Endothelial cell of umbilical vein (primary cell): ENCODE data around the gene SHISA7. TPM values are rescaled to one million over a fixed set of nuclear protein-coding genes. Genes with fewer than 3 reads are reported as not detected.
A peak's percentile ranks its signal among the peaks of the same experiment; 100 is the strongest.

ENCODE experiments used
- BruUV-seq: library from RNA; stranded (reverse); fragments of 400-500 nt; replicated peaks from 2 replicates; lab custom pipeline; 2021; lab: Mats Ljungman, UMichigan
- CTCF ChIA-PET: fragments of 300-600, 350-600 bp; sonication (Branson Sonifier 250); formaldehyde crosslinking; loops from one replicate; lab custom pipeline; 2021; ENCODE audit warnings: antibody characterized with exemption, inconsistent platforms; lab: Charles Lee
- POLR2A ChIA-PET: fragments of 300-600, 350-600 bp; sonication (Branson Sonifier 250); formaldehyde crosslinking; loops from one replicate; lab custom pipeline; 2021; ENCODE audit warnings: antibody characterized with exemption, inconsistent platforms; lab: Charles Lee
- DNase-seq: peaks from one replicate; pipeline ENCODE4 v3.0.0-alpha.2; 2011; ENCODE audit warnings: low read depth, low spot score
- FAIRE-seq: peaks from 2 replicates; lab custom pipeline; 2011; peaks lifted over from hg19 to GRCh38; lab: Jason Lieb, UNC
- H2AFZ ChIP-seq: 2 replicates; pipeline ENCODE4 v1.6.0; 2012; ENCODE audit warnings: low read depth, low read length, control low read depth, inconsistent platforms
- H3K27ac ChIP-seq: 2 replicates; pipeline ENCODE4 v1.5.1; 2011; ENCODE audit warnings: low read depth, mild to moderate bottlenecking, control low read depth, low read length, moderate library complexity; ENCODE audit not compliant: insufficient read depth
- H3K27me3 ChIP-seq, 2 experiments: 2 replicates each; pipeline versions ENCODE4 v1.6.0 to v1.6.1; 2011; ENCODE audit warnings: low read length in 2 of 2, mixed read lengths in 1 of 2; ENCODE audit not compliant: control insufficient read depth in 2 of 2, insufficient read depth in 2 of 2
- H3K36me3 ChIP-seq, 2 experiments: 2 replicates in 1 of 2; 3 replicates in 1 of 2; pipeline ENCODE4 v1.5.1; 2011; ENCODE audit warnings: low read length in 2 of 2, mild to moderate bottlenecking in 1 of 2, moderate library complexity in 1 of 2; ENCODE audit not compliant: control insufficient read depth in 2 of 2, insufficient read depth in 2 of 2; ENCODE audit errors: extremely low read depth in 1 of 2
- H3K4me1 ChIP-seq: 3 replicates; pipeline ENCODE4 v1.5.1; 2011; ENCODE audit warnings: mild to moderate bottlenecking, low read length; ENCODE audit not compliant: control insufficient read depth, insufficient read depth; ENCODE audit errors: extremely low read depth
- H3K4me2 ChIP-seq: 2 replicates; pipeline ENCODE4 v1.6.1; 2011; ENCODE audit warnings: low read length, control low read depth, mixed read lengths; ENCODE audit not compliant: insufficient read depth
- H3K4me3 ChIP-seq, 3 experiments: fragments of 200-600 bp in 1 of 3; sonication (generic), shearing (Covaris generic) in 1 of 3; replicated peaks in 1 of 3; 2 replicates each; pipeline ENCODE4 v1.5.1; 2011 to 2016; ENCODE audit warnings: control low read depth in 3 of 3, low read length in 3 of 3, mild to moderate bottlenecking in 2 of 3, inconsistent platforms in 1 of 3, low read depth in 1 of 3, moderate library complexity in 1 of 3; ENCODE audit not compliant: insufficient read depth in 1 of 3
- H3K79me2 ChIP-seq: 2 replicates; pipeline ENCODE4 v1.6.0; 2012; ENCODE audit warnings: low read length, inconsistent platforms; ENCODE audit not compliant: control insufficient read depth, insufficient read depth
- H3K9ac ChIP-seq: replicated peaks from 2 replicates; pipeline ENCODE3; 2011; ENCODE audit warnings: low read length, control low read depth; ENCODE audit not compliant: insufficient read depth; ENCODE audit errors: extremely low read depth
- H3K9me1 ChIP-seq: replicated peaks from 3 replicates; pipeline ENCODE4 v1.6.0; 2011; ENCODE audit warnings: mild to moderate bottlenecking, low read length; ENCODE audit not compliant: control insufficient read depth, insufficient read depth; ENCODE audit errors: extremely low read depth
- H3K9me3 ChIP-seq: replicated peaks from 2 replicates; pipeline ENCODE4 v1.5.1; 2012; ENCODE audit warnings: low read length, inconsistent platforms; ENCODE audit not compliant: control insufficient read depth, insufficient read depth
- H4K20me1 ChIP-seq: replicated peaks from 2 replicates; pipeline ENCODE3; 2011; ENCODE audit warnings: mild to moderate bottlenecking, low read length; ENCODE audit not compliant: control insufficient read depth, insufficient read depth; ENCODE audit errors: extremely low read depth
- EZH2 ChIP-seq: IDR thresholded peaks from 2 replicates; pipeline ENCODE4 v1.6.1; 2012; ENCODE audit warnings: borderline replicate concordance, low read depth, mild to moderate bottlenecking, moderate library complexity, low read length, inconsistent platforms; ENCODE audit not compliant: severe bottlenecking
- FOS ChIP-seq: IDR thresholded peaks from 2 replicates; pipeline ENCODE4 v1.6.1; 2011; ENCODE audit warnings: mild to moderate bottlenecking, low read length, moderate library complexity, borderline replicate concordance; ENCODE audit not compliant: insufficient read depth
- MAX ChIP-seq: IDR thresholded peaks from 2 replicates; pipeline ENCODE4 v1.6.1; 2011; ENCODE audit not compliant: insufficient read depth, insufficient read length
- POLR2A ChIP-seq: IDR thresholded peaks from 2 replicates; pipeline ENCODE4 v1.6.1; 2012; ENCODE audit warnings: low read depth, mild to moderate bottlenecking, control low read depth, low read length
- POLR2AphosphoS5 ChIP-seq: IDR thresholded peaks from 2 replicates; pipeline ENCODE4 v1.6.1; 2012; ENCODE audit warnings: low read depth, mild to moderate bottlenecking, control low read depth, low read length, moderate library complexity; ENCODE audit not compliant: insufficient read depth
- dilution Hi-C: fragments of 300-500 bp; cut with MboI; formaldehyde crosslinking; loops from one replicate; pipeline ENCODE4 v1.15.0; 2019; ENCODE audit warnings: low sequenced_read_pairs; ENCODE audit not compliant: extremely low pct_ligation_motif_present
- intact Hi-C: fragments of 100-400 bp; cut with micrococcal nuclease; formaldehyde crosslinking; loops from one replicate; pipeline ENCODE4 v1.10.0; 2022
- polyA plus RNA-seq, 4 experiments: library from polyadenylated mRNA; depleted of rRNA in 3 of 4; stranded (reverse) in 3 of 4; unstranded in 1 of 4; fragments of >200 nt; gene quantifications; 2 replicates each; pipeline versions ENCODE4 v1.2.1 to v1.2.3, GENCODE V29; 2011 to 2012; ENCODE audit warnings: missing spikeins in 1 of 4
- total RNA-seq: library from RNA; stranded (reverse); gene quantifications from 2 replicates; pipeline ENCODE4 v1.2.3, GENCODE V29; 2021
- TF ChIP-seq, protein P1 (sequence below), 2 donors: IDR thresholded peaks; 1 replicate in 1 of 2; 2 replicates in 1 of 2; pipeline ENCODE4 v1.5.1; 2011; ENCODE audit warnings: low read length in 2 of 2, mild to moderate bottlenecking in 2 of 2, moderate library complexity in 2 of 2, control low read depth in 1 of 2, inconsistent platforms in 1 of 2, low read depth in 1 of 2; ENCODE audit not compliant: insufficient read depth in 1 of 2; ENCODE audit errors: extremely low read depth in 1 of 2

Gene SHISA7
- total and polyA plus RNA-seq, 2 donors (not counting 3 experiments of a cell fraction or from before 2014, with no cell fraction given) = not detected

DNA sequence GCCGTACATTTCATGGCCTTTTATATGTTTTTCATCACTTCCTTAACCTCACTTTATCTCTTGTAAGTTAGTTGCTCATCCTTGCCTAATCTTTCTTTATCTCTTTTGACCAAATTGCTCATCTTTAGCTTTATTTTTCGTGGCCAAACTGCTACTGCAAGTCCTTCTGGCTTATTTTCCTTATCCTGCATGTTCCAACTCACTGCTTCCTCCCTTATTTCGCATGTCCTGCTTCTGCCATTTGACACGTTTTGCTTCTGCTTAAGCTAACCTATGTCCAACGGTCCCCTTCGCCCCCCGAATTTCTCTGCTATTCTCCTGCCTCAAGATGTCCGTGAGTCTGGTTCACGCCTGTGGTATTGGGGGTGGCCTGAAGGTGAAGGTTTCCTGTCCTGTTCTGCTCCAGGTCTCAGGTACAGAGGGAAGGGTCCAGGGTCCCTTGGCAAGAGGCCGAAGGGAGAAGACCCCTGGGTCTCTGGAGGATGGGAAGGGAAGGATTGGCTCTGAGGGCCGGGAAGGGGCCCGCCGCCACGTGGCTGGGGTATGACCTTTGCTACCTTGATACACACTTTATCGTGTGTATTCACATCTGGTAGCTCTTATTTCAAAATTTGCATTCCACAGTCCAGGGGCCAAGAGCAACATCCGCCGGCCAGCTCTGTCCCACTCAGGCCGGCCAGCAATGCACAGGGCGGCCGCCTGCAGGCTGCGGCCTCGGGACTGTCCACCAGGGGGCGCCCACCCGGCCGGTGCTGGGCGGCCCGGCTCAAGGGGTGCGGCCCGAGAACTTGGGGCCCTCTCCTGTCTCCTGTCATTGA lies 24.3 kb upstream of the SHISA7 start:
- ChIA-PET POLR2A (interaction anchor here (0.6 to 1.5 kb wide), 2 partner anchors 37 to 140 kb away, joined by 4 to 7 read pairs; no protein-coding TSS in a partner anchor), CTCF (interaction anchor here (0.5 to 5.1 kb wide), 46 partner anchors 8 to 350 kb away, joined by 3 to 298 read pairs (median 4); partner anchors contain the start of genes DNAAF3, FIZ1, HSPBP1 and KMT5C)
- Histone ChIP-seq H3K9me1 (no peaks in the 10 kb centered on the region), H3K79me2 (no peaks in the 10 kb centered on the region), H3K27me3 (no peaks in the 10 kb centered on the region), H2AFZ (peak overlapping the region; percentile 51), H3K9ac (no peak overlapping the region), H3K4me1 (no peaks in the 10 kb centered on the region), H3K36me3 (no peaks in the 10 kb centered on the region), H3K4me2 (no peak overlapping the region), H4K20me1 (no peaks in the 10 kb centered on the region), H3K4me3 (no peak overlapping the region), H3K27ac (no peak overlapping the region), H3K9me3 (no peaks in the 10 kb centered on the region)
- DNase-seq (peak; percentile 38), FAIRE-seq (peak; percentile 70)
- intact Hi-C loops = loop anchor here (1.0 to 2.0 kb wide), 2 partner anchors 19 to 37 kb away; no protein-coding TSS in a partner anchor
- dilution Hi-C loops = no loop called here
- no TSS peak for BruUV-seq
- TF ChIP-seq EZH2 (no peak), FOS (no peak), POLR2AphosphoS5 (no peak), MAX (no peak), POLR2A (no peak)
- TF ChIP-seq, protein P1, sequence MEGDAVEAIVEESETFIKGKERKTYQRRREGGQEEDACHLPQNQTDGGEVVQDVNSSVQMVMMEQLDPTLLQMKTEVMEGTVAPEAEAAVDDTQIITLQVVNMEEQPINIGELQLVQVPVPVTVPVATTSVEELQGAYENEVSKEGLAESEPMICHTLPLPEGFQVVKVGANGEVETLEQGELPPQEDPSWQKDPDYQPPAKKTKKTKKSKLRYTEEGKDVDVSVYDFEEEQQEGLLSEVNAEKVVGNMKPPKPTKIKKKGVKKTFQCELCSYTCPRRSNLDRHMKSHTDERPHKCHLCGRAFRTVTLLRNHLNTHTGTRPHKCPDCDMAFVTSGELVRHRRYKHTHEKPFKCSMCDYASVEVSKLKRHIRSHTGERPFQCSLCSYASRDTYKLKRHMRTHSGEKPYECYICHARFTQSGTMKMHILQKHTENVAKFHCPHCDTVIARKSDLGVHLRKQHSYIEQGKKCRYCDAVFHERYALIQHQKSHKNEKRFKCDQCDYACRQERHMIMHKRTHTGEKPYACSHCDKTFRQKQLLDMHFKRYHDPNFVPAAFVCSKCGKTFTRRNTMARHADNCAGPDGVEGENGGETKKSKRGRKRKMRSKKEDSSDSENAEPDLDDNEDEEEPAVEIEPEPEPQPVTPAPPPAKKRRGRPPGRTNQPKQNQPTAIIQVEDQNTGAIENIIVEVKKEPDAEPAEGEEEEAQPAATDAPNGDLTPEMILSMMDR (IDR thresholded peaks at IDR 0.05; ENCODE audit: extremely low read depth in 1 of 2, insufficient read depth in 1 of 2, low read depth in 1 of 2, low read length in 2 of 2) = peak; percentile 97 to 99
